ENCODE measurements around the gene PGBD2. TPM values are rescaled to one million over a fixed set of nuclear protein-coding genes. Genes with fewer than 3 reads are reported as not detected.
"Not testable (repeated sequence)": the region's sequence is repeated elsewhere in the genome, so short reads cannot be mapped to it uniquely, and the experiment has no call there.

Gene PGBD2
- total and polyA plus RNA-seq, 8 donors: 1.8 to 12.5 (median 5.2) TPM

DNA sequence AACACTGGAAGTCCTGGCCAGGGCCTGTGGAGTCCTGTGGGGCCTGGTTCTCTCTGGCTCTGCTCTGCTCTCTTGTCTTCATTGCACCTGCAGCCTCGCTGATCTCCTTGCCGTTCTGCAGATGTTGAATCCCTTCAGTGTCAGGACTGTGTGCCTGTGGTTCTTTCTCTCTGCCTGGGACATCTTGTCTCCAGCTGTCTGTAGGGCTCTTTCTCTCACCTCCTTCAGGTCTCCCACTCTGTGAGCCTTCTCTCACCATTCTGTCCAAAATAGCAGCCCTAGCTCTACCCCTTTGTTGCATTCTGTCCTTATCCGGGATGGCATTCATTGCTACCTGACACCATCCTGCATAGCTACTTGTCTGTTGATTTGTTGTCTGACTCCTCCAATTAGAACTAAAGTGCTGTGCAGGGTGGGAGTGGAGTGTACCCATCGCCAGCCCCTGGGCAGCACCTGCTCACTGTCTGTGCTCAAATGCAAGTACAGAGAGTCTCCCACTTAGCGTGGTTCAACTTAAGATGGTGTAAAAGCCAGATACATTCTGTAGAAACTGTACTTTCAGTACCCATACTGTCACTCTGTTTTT lies 8.9 kb downstream of the PGBD2 start:
- H3K4me3 ChIP-seq: no peak overlapping the region

DNA sequence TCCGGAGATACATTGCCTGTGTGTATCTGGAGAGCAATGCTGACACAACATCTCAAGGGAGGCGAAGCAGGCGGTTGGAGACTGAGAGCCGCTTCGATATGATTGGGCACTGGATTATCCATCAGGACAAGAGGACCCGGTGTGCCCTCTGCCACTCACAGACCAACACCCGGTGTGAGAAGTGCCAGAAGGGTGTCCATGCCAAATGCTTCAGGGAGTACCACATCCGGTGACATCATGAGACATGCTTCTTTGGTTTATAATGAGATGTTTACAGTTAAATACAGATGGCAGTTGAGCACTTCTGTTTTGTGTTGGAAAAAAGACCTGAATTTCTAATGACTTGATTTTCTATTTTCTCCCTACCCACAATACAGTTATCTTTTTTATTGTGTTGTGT lies 12.1 kb downstream of the PGBD2 start:
- TF ChIP-seq, protein P1, sequence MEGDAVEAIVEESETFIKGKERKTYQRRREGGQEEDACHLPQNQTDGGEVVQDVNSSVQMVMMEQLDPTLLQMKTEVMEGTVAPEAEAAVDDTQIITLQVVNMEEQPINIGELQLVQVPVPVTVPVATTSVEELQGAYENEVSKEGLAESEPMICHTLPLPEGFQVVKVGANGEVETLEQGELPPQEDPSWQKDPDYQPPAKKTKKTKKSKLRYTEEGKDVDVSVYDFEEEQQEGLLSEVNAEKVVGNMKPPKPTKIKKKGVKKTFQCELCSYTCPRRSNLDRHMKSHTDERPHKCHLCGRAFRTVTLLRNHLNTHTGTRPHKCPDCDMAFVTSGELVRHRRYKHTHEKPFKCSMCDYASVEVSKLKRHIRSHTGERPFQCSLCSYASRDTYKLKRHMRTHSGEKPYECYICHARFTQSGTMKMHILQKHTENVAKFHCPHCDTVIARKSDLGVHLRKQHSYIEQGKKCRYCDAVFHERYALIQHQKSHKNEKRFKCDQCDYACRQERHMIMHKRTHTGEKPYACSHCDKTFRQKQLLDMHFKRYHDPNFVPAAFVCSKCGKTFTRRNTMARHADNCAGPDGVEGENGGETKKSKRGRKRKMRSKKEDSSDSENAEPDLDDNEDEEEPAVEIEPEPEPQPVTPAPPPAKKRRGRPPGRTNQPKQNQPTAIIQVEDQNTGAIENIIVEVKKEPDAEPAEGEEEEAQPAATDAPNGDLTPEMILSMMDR (IDR thresholded peaks at IDR 0.05): no peak
- TF ChIP-seq EP300 (IDR thresholded peaks at IDR 0.05) (no peak), POLR2AphosphoS5 (IDR thresholded peaks at IDR 0.05) (no peak), POLR2A (IDR thresholded peaks at IDR 0.05) (no peak)
- no peaks in the 10 kb centered on the region for H3K9me3 ChIP-seq
- peaks cover 40 to 72% (median 66%) of the 10 kb centered on the region in 4 donors for H3K36me3 ChIP-seq
- H3K27ac ChIP-seq: no peak overlapping the region
- 89 to 96% (median 94%) methylated on average over 8 of the region's 8 CpGs for WGBS, 5 donors
- DNase-seq: no peak
- intact Hi-C loops (cut with DNase I; ENCODE audit: low total_unique reads): no loop called here
- H3K4me1 ChIP-seq: peaks cover 0 to 2% (median under 1%) of the 10 kb centered on the region in 4 donors
- H3K27me3 ChIP-seq: no peaks in the 10 kb centered on the region
- no peak overlapping the region for H3K4me3 ChIP-seq

More for the DNA sequence above, 8.9 kb downstream of the PGBD2 start:
- DNase-seq: no peak
- 94 to 97% (median 96%) methylated on average over 5 of the region's 5 CpGs for WGBS, 5 donors
- intact Hi-C loops (cut with DNase I; ENCODE audit: low total_unique reads): no loop called here
- H3K4me1 ChIP-seq: peaks cover 0 to 2% (median 0%) of the 10 kb centered on the region in 4 donors
- peaks cover 40 to 70% (median 62%) of the 10 kb centered on the region in 4 donors for H3K36me3 ChIP-seq
- H3K27ac ChIP-seq: no peak overlapping the region
- TF ChIP-seq, protein P1 (IDR thresholded peaks at IDR 0.05): no peak
- no peak for TF ChIP-seq EP300 (IDR thresholded peaks at IDR 0.05)
- no peak for TF ChIP-seq POLR2AphosphoS5 (IDR thresholded peaks at IDR 0.05)
- no peak for TF ChIP-seq POLR2A (IDR thresholded peaks at IDR 0.05)
- H3K9me3 ChIP-seq: no peaks in the 10 kb centered on the region
- no peaks in the 10 kb centered on the region for H3K27me3 ChIP-seq

- Histone ChIP-seq H3K4me3 (no peak overlapping the region), H3K27ac (peak overlapping the region in 2 of 5 donors; percentile 7 to 18), H3K27me3 (no peaks in the 10 kb centered on the region), H3K9me3 (no peaks in the 10 kb centered on the region), H3K4me1 (peaks cover 5 to 21% (median 12%) of the 10 kb centered on the region in 4 donors), H3K36me3 (peaks cover 0 to 27% (median 17%) of the 10 kb centered on the region in 4 donors)
- no peak for TF ChIP-seq POLR2A (IDR thresholded peaks at IDR 0.05)
- TF ChIP-seq, protein P1 (IDR thresholded peaks at IDR 0.05): no peak
- TF ChIP-seq POLR2AphosphoS5 (IDR thresholded peaks at IDR 0.05): no peak
- TF ChIP-seq EP300 (IDR thresholded peaks at IDR 0.05): no peak
- peak in 1 of 2 donors; percentile 47 for DNase-seq
- intact Hi-C loops (cut with DNase I; ENCODE audit: low total_unique reads): no loop called here
- 65 to 74% (median 69%) methylated on average over 13 of the region's 13 CpGs for WGBS, 5 donors
These were observed 17.6 kb downstream of the PGBD2 start for GRCh38 chr1:248923352-248924338.

- peaks cover 0 to 15% (median 5%) of the 10 kb centered on the region in 4 donors for H3K36me3 ChIP-seq
- H3K9me3 ChIP-seq: no peaks in the 10 kb centered on the region
- H3K27me3 ChIP-seq: no peaks in the 10 kb centered on the region
- 58 to 62% (median 59%) methylated on average over 10 of the region's 10 CpGs for WGBS, 5 donors
- TF ChIP-seq POLR2A (IDR thresholded peaks at IDR 0.05) (no peak), POLR2AphosphoS5 (IDR thresholded peaks at IDR 0.05) (no peak), EP300 (IDR thresholded peaks at IDR 0.05) (no peak)
- TF ChIP-seq, protein P1 (IDR thresholded peaks at IDR 0.05): peak in 5 of 7 experiments; percentile 43 to 66 (median 52)
- H3K4me1 ChIP-seq: peaks cover 5 to 21% (median 12%) of the 10 kb centered on the region in 4 donors
- peak; percentile 55 to 77 for DNase-seq
- no peak overlapping the region for H3K4me3 ChIP-seq
- intact Hi-C loops (cut with DNase I; ENCODE audit: low total_unique reads): no loop called here
- no peak overlapping the region for H3K27ac ChIP-seq
These were observed 18.9 kb downstream of the PGBD2 start for GRCh38 chr1:248924696-248925532.

DNA sequence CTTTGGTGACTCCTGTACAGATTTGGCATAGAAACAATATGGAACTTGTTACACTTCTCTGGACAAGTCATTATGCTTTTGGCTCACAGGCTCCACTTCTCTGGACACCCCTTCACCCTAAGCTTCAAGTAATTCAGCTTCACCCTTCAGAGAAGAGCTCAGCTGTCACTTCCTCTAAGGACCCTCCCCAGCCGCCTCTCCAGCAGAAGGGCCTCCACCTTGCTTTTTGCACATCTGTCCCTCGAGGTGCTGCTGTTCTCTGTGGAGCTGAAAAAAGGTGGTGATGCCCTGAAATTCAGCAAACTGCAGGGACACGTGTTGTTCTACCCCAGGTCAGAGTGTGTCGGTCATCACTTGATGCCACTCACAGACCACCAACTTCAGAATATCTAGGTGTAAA lies 19.8 kb downstream of the PGBD2 start:
- H3K27ac ChIP-seq; intact Hi-C loops (cut with DNase I; ENCODE audit: low total_unique reads); H3K9me3 ChIP-seq; H3K4me3 ChIP-seq; H3K27me3 ChIP-seq; DNase-seq; H3K36me3 ChIP-seq: not testable (repeated sequence)
- 75 to 88% (median 84%) methylated on average over 4 of the region's 4 CpGs for WGBS, 5 donors
- H3K4me1 ChIP-seq: peaks cover 5 to 21% (median 12%) of the 10 kb centered on the region in 4 donors
